Neutrophil (primary cell): ENCODE data around the gene LRP3.

Source experiments
- H3K27ac ChIP-seq: fragments of 200-600 bp; sonication (generic); 2 replicates; pipeline ENCODE4 v1.5.1; 2016; ENCODE audit warnings: mild to moderate bottlenecking, moderate library complexity
- H3K27me3 ChIP-seq: fragments of 200-600 bp; sonication (generic); 2 replicates; pipeline ENCODE4 v1.6.0; 2016; ENCODE audit warnings: mild to moderate bottlenecking
- H3K36me3 ChIP-seq: fragments of 200-600 bp; sonication (generic); 2 replicates; pipeline ENCODE4 v1.5.1; 2017
- H3K4me1 ChIP-seq, 2 experiments: fragments of 200-600 bp in 1 of 2; sonication (generic) in 1 of 2; 1 replicate in 1 of 2; 2 replicates in 1 of 2; pipeline versions ENCODE4 v1.5.1 to v1.6.1; 2013 to 2016; ENCODE audit warnings: low read depth in 1 of 2, low read length in 1 of 2, mild to moderate bottlenecking in 1 of 2, moderate library complexity in 1 of 2; ENCODE audit not compliant: control insufficient read depth in 1 of 2, insufficient read depth in 1 of 2
- H3K4me3 ChIP-seq, 2 experiments: fragments of 200-600 bp in 1 of 2; sonication (generic) in 1 of 2; 1 replicate in 1 of 2; 2 replicates in 1 of 2; pipeline ENCODE4 v1.5.1; 2013 to 2016; ENCODE audit warnings: low read depth in 1 of 2, low read length in 1 of 2, mild to moderate bottlenecking in 1 of 2, moderate library complexity in 1 of 2
- H3K9me3 ChIP-seq: fragments of 200-600 bp; sonication (generic); 2 replicates; pipeline ENCODE4 v1.5.1; 2016
- CTCF ChIP-seq: fragments of 200-600 bp; sonication (generic); IDR thresholded peaks from 2 replicates; pipeline ENCODE4 v1.5.1; 2016; ENCODE audit warnings: antibody characterized with exemption

The LRP3 gene

DNA sequence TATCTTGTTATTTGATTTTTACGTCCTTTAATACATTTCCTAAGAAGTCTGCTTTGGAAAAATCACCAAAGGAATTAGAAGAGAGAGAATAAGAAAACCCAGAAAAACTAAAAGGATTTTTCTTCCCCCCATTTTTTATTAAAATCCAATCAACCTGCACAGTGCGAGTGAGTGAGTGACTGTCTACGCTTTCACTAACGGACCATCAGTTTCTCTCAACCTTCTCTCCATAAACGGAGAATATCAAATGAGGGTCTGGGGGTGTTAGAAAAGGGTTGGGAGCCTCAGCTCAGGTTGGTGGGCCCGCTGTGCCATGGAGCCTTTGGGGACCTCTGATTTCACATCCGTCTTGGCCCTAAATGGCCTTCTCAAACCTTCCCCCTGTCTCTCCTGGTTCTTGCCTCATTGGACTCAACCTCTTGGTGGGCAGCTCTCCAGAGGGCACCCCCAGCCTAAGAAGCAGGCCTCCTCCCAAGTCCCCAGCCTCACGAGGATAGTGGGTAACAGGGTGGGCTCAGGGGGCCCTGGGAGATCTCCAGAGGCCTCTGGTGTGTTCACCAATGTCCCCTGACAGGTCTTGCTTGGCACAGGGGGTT lies 763 bp upstream of the LRP3 start:
- H3K36me3 ChIP-seq: peaks cover 11% of the 10 kb centered on the region
- peaks cover 42 to 43% of the 10 kb centered on the region in 2 experiments for H3K4me1 ChIP-seq
- no peak overlapping the region for H3K27ac ChIP-seq
- no peaks in the 10 kb centered on the region for H3K9me3 ChIP-seq
- no peak overlapping the region for H3K4me3 ChIP-seq
- H3K27me3 ChIP-seq: no peaks in the 10 kb centered on the region
- no peak for TF ChIP-seq CTCF

DNA sequence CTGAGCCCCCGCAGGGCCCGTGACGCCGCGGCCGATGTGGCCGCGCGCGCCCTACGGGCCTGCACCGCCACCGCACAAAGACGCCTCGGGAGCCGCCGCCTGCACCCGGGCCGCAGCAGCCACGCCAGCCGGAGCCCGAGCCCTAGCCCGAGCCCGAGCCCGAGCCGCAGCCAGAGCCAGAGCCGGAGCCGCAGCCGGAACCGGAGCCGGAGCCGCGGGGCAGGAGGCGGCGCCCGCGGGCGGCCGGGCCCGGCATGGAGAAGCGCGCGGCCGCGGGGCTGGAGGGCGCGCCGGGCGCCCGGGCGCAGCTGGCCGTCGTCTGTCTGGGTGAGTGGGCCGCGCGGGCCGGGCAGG lies 379 bp downstream of the LRP3 start:
- Histone ChIP-seq H3K27ac (peak overlapping the region; percentile 78), H3K4me1 (peaks cover 44 to 45% of the 10 kb centered on the region in 2 experiments), H3K27me3 (no peaks in the 10 kb centered on the region), H3K4me3 (peak overlapping the region; percentile 64 to 70), H3K9me3 (no peaks in the 10 kb centered on the region), H3K36me3 (peaks cover 13% of the 10 kb centered on the region)
- no peak for TF ChIP-seq CTCF

- Histone ChIP-seq H3K4me1 (peaks cover 49 to 51% of the 10 kb centered on the region in 2 experiments), H3K27me3 (no peaks in the 10 kb centered on the region), H3K9me3 (no peaks in the 10 kb centered on the region), H3K27ac (peak overlapping the region; percentile 78), H3K4me3 (peak overlapping the region; percentile 64 to 70), H3K36me3 (peaks cover 13% of the 10 kb centered on the region)
- TF ChIP-seq CTCF: no peak
Observed at GRCh38 chr19:33194886-33195644, 935 bp downstream of the LRP3 start.

- Histone ChIP-seq H3K4me1 (peaks cover 57 to 58% of the 10 kb centered on the region in 2 experiments), H3K27me3 (no peaks in the 10 kb centered on the region), H3K9me3 (no peaks in the 10 kb centered on the region), H3K27ac (peak overlapping the region; percentile 78), H3K4me3 (peak overlapping the region; percentile 64 to 70), H3K36me3 (peaks cover 13% of the 10 kb centered on the region)
- TF ChIP-seq CTCF: no peak
Observed at GRCh38 chr19:33195645-33196347, 1.7 kb downstream of the LRP3 start.

DNA sequence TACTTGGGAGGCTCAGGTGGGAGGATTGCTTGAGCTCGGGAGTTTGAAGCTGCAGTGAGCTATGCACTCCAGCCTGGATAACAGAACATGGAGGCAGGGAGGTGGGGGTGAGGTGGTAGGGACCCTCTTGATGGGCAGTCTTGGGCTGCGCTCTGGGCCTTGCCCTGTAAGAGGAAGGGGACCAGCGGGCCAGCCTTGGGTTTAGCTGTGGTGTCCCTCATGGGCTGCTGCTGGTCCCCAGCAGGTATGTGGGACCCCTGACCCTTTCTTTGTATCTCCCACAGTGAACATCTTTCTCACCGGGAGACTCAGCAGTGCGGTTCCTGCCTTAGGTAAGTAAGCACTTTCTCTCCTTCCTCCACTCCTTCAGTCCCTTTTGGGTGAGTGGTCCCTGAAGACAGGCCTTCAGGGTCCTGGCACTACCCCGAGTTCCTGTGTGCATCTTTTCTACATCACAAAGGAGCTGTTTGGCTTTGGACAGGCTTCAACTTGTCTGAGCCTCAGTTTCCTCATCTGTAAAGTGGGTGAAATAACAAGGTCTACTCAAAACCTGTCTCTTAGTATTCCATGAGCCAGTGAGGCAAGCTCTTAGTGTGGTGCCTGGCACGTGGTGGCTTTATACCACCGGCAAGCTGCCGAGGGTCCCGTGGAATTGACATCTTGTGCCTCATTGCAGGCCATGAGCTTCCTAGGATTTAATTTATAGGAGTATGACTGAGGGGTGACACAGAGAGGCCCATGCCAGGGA lies 2.5 kb downstream of the LRP3 start:
- peaks cover 59 to 62% of the 10 kb centered on the region in 2 experiments for H3K4me1 ChIP-seq
- peak overlapping the region; percentile 78 for H3K27ac ChIP-seq
- TF ChIP-seq CTCF: no peak
- no peaks in the 10 kb centered on the region for H3K27me3 ChIP-seq
- peaks cover 13% of the 10 kb centered on the region for H3K36me3 ChIP-seq
- no peaks in the 10 kb centered on the region for H3K9me3 ChIP-seq
- peak overlapping the region in 1 of 2 experiments; percentile 70 for H3K4me3 ChIP-seq
